IMR-90 (cell line): ENCODE measurements around the gene NFE2L1.

Source experiments
- CTCF ChIP-seq: conservative IDR thresholded peaks from 2 replicates; pipeline ENCODE4 v1.5.1; 2012; ENCODE audit warnings: mild to moderate bottlenecking, low read depth, low read length, improper control_type of control experiment
- MXI1 ChIP-seq: IDR thresholded peaks from 2 replicates; pipeline ENCODE4 v1.6.1; 2012; ENCODE audit warnings: low read depth, mild to moderate bottlenecking, low read length, moderate library complexity, borderline replicate concordance
- POLR2A ChIP-seq: IDR thresholded peaks from 2 replicates; pipeline ENCODE4 v1.6.1; 2012; ENCODE audit warnings: mild to moderate bottlenecking, low read depth, low read length
- RFX5 ChIP-seq: IDR thresholded peaks from 2 replicates; pipeline ENCODE4 v1.8.0; 2012; ENCODE audit warnings: low read depth, mild to moderate bottlenecking, low read length, moderate library complexity

- TF ChIP-seq RFX5 (no peak), CTCF (no peak), POLR2A (no peak), MXI1 (no peak)
Measured at GRCh38 chr17:48036693-48037035, 11.5 kb upstream of the NFE2L1 start.
